Non-pigmented ciliary epithelial cell (primary cell): ENCODE measurements around the gene TARBP2.
"Not testable (repeated sequence)": the region's sequence is repeated elsewhere in the genome, so short reads cannot be mapped to it uniquely, and the experiment has no call there.

ENCODE experiments used
- DNase-seq: peaks from one replicate; pipeline ENCODE4 v3.0.0-alpha.2; 2010; ENCODE audit warnings: low read depth

Gene TARBP2

DNA sequence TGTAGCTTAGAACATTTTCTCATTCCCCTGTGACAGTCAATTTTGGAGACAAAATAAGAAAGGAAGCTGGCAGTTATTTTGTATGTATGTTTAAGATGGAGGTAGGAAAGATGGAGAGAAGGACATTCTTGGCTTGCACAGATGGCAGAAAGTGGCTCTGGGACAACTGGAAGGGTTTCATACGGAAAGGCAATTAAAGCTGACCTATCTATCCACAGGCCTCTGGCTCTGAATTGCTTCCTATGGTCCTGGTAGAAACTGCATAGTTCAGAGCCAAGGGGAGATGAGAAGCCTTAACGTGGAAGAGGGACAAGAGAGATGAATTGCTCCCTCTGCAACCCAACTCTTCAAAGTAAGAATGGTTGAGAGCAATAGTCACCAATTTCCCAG lies 14.2 kb downstream of the TARBP2 start:
- no peak for DNase-seq

DNA sequence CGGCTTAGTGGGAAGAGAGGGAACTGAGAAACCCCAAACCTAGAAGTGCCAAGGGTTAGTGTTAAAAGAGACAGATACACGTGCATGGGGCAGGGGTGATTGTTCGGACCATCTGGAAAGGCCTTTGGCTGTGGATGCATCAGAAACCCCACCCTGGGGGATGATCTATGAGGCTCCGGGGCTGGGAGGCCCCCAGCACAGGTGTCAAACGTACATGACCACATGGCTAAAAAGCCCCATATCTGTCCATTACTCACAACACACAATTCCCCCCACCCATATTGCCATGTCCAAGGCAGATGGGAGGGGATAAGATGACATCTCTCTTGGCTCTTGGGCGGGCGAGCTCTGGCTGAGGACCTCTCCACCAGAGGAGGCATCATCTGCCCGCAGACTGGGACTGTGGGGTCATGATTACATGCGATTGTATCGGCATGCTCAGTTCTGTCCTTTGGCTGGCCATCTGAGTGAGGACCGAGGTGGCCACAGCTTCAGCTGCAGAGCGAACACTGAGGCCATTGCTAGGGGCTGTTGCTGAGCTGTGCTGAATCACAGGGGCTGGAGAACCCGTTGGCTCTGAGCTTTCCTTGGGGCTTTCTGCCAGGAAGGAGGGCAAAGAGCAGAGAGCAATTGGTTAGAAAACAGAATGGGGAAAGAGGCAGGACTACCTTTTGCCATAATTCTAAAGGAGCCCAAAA lies 15.8 kb downstream of the TARBP2 start:
- no peak for DNase-seq

DNA sequence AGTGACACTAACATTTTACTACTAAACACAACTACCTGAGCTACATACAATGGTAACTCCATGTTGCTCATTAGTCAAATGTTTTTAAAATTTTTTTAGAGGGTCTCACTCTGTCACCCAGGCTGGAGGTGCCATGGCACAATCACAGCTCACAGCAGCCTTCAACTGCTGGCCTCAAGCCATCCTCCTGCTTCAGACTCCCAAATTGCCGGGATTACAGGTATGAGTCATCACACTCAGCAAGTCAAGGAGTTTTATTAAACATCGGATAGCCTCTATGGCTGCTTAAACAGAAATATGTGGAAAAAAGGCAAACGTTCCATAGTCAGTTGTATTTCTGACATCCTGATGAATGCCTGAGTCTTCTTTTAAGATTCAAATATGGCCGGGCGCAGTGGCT lies 17.3 kb downstream of the TARBP2 start:
- DNase-seq, result no peak

DNA sequence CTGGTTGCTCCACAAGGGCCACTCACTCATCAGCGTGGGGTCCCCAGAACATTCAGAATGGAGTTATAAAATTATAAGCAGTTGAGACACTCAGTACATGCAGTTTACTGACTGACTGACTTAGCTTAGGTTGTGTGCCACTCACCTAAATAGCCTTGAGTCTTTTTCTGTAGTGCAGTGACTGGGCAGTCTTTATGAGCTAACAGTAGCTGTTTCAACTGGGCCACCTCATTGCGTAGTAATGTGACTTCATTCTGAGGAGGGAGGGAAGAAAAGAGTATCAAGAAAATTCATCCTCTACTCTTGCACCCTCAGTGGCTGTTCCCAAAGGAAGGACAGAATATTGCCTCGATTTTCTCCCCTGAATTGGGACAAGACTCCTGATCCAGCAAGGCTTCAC lies 22.0 kb downstream of the TARBP2 start:
- DNase-seq, result no peak

DNA sequence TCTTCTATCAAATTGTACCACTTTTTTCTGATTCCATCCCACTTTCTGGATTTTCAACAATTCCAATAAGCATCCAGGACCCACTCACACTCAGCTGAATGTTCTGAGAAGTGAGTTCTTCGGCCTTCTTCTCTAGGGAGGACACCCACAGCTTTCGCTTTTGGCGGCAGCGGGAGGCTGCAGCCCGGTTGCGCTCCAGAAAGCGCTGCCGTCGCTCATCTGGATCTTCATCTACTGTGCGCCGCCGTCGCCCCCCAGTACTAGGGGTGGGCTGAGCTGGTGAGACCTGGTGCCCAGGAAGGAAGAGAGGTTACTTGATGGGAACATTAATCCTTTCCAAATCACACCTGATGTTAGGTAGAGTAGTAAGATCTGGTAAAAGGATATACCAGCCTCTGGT lies 23.4 kb downstream of the TARBP2 start:
- no peak for DNase-seq

DNA sequence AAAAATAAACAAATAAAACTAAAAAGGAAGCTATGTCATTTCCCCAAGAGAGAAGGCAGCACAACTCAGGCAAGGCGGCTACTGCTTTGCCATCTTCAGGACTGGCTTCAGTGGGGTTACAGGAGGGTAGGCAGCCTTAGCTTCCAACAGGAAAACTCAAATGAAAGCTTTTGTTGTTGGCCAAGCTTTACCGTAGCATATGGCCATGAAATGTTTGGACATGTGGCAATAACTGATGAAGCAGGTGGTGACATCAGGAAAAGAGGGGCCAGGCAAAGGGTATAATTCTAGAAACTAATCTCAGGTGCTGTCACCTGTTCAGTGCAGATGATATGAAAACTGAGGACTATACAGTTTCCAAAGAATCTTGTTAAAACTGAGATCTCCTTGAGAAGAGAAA lies 29.0 kb downstream of the TARBP2 start:
- no peak for DNase-seq

DNA sequence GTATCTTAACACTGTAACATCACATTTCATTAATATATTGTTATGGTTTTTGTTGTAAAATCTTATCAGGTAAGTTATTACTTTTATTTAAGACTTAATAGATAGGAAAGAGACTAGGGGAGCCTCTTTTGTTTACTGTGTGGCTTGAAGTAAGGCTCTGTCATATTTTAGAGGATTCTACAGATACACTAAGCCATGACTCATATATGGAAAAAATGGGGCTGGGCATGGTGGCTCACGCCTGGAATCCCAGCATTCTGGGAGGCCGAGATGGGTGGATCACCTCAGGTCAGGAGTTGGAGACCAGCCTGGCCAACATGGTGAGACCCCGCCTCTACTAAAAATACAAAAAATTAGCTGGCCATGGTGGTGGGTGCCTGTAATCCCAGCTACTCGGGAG lies 29.8 kb downstream of the TARBP2 start:
- no peak for DNase-seq

DNA sequence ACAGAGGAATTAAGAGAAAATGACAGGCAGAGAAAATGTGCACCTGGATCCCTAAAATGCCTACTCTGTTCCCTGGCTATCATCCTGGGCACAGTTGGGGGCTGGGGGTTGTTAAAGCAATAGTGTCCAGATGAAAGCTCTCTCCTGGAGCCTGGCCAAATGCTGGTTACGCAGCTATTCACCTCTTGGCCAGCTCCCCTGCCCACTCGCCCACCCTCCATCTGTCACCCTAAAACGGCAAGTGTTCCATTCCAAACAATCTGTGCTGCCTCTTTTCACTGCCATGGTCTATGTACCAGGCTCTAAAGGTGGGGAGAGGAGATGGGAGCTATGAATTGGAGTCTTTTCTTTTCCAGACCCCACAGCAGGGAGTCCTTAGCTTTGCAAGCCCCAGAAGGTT lies 30.9 kb downstream of the TARBP2 start:
- no peak for DNase-seq

DNA sequence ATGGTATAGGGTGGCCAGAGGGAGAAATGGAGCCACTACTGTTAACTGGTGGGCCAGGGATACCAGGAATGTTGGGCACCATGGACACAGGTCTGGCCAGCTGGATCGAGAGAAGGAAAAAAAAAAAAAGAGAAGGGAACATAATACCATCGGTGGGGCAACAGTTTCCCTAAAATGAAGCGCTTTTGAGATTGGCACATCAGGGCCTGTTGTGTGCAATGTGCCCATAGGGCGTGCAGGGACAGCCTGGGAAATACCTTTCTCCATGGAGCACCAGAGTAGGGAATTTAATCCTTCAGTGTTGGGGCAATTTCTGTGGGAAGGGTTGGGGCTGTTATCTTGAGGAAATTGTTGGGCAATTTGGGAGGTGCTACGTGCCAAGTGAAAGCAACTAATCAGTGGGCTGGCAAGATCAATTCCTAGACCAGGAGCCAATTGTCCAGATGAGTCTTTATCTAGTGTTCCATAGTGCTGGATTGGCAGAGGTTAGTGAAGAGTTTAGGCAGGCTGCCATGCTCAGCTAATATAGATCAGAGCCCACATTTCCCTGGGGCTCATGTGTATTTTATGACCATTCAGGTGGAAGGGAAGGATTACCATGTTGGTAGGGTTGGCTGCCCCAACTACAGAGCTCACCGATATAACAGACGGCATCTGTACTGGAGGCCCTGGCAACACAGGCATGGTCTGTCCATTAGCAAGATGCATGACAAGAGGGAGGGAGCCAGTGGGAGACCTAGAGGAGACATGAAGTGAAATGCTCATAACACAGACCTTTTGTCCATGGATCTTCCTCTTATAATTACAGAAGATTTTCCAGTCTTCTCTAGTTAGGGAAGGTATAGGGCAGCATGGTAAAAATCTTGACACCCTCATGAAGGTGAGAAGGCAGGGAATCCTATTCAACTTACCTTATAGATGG lies 31.7 kb downstream of the TARBP2 start:
- DNase-seq, result no peak

DNA sequence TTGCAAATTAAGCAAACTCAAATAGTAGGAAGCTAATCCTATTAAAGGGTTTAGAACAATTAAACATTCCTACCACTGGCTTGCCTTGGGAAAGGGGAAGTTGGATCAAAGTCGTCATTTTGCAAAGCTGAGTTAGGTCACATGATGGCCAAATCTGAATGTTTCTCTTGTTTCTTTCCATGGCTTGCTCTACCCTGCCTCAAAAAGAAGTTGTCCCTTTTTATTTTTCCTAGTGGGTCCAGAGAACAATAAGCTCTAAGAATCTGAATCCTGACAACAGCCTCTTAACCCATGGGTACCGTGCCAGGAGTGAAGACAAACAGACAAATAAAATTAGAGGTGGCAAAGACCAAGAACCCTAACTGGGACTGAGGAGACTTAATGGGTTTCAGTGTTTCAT lies 32.4 kb downstream of the TARBP2 start:
- no peak for DNase-seq

DNA sequence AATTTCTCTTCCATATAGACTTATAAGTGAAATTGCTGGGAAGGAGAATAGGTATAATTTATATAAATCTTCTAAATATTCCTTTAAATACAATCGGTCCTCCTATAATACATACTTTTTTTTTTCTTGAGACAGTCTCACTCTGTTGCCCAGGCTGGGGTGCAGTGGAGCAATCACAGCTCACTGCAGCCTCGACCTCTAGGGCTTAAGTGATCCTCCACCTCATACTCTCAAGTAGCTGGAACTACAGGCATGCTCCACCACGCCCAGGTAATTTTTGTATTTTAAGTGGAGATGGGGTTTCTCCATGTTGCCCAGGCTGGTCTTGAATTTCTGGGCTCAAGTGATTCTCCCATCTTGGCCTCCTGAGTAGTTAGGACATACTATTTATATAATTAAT lies 35.9 kb downstream of the TARBP2 start:
- no peak for DNase-seq

DNA sequence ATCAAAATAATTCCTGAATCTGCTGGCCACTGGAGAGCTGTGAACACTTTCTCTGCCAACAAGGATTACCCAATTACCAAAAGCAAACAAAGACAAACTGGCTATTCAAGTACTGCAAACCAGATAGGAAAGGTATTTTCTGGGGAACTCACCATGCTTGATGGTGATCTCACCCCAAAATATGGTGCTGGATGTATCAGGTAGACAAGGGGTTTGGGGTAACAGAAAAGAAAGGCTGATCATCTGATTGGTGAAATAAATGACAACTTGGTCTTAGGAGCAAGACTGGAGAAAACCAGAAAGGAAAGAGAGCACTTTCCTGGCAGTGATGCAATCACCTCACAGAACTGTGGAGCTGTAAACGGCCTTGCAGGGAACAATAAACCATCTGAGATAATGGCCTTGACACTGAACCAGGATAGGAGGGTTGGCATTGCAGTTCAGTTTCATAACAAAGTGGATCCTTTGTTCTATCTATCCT lies 37.2 kb downstream of the TARBP2 start:
- DNase-seq, result no peak

DNA sequence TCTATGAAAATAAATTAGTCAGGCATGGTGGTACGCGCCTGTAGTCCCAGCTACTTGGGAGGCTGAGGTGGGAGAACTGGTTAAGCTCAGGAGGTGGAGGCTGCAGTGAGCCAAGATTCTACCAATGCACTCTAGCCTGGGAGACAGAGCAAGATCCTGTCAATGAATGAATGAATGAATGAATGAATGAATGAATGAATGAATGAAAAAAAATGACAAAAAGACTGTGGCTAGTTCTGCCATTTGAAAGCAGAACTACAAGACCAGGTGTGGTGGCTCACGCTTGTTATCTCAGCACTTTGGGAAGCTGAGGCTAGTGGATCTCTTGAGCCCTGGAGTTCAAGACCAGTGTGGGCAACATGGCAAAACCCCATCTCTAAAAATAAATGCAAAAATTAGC lies 38.4 kb downstream of the TARBP2 start:
- DNase-seq, result no peak

DNA sequence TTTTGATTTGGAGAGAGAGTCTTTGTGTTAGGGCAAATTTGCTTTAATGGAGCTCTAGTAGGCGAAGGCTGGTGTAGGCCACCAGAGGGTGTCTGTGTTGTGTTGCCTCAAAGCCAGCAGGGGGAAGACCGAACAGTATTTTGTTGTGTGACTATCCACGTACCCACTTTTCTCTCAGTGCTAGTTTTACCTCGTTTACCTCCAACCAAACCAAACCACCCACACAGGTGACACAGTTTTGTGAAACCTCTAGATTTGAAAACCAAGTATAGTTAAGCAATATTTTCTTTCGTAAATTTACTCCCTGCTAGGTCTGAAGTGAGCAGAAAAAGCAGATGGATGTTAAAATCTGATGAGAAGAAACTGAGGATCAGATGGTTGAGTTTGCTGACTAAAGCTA lies 42.5 kb downstream of the TARBP2 start:
- DNase-seq, result peak; percentile 40

DNA sequence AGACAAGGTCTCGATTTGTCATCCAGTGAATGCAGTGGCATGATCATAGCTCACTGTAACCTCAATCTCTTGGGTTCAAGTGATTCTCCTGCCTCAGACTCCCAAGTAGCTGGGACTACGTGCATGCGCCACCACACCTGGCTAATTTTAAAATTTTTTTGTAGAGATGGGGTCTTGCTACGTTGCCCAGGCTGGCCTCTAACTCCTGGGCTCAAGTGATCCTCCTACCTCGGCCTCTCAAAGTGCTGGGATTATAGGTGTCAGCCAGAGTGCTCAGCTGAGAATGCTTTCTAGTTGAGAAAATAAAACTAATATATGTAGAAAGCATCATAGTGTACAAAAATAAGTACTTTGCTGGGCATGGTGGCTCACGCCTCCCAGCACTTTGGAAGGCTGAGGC lies 47.3 kb downstream of the TARBP2 start:
- DNase-seq, result not testable (repeated sequence)

DNA sequence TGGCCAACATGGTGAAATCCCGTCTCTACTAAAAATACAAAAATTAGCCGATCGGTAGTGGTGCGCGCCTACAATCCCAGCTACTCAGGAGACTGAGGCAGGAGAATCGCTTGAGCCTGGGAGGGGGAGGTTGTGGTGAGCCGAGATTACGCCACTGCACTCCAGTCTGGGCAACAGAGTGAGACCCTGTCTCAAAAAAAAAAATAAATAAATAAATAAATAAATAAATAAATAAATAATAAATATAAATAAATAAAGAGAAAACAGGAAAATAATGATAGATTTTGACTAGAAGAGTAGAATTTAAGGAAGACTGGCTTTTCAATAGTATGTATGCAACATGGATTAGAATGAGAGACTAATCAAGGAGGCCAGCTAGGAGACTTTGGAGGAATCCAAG lies 49.0 kb downstream of the TARBP2 start:
- not testable (repeated sequence) for DNase-seq

DNA sequence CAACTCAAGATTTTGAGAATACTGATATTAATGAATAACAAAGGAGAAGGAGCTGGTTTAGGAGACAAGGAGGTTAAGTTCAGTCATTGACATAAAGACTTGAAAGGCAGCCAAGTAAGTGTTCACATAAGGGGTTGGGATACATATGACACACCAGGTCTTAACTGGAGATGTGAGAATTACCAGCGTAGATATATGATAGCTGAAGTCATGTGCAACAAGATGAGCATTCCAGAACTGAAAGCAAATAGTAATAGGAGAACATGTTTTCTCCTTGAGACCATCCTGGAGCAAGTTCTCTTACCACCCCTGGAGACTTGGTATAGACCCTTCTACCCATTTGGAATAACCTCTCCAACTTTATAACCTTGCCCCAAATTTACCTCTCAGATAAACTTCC lies 49.5 kb downstream of the TARBP2 start:
- peak; percentile 41 for DNase-seq

DNA sequence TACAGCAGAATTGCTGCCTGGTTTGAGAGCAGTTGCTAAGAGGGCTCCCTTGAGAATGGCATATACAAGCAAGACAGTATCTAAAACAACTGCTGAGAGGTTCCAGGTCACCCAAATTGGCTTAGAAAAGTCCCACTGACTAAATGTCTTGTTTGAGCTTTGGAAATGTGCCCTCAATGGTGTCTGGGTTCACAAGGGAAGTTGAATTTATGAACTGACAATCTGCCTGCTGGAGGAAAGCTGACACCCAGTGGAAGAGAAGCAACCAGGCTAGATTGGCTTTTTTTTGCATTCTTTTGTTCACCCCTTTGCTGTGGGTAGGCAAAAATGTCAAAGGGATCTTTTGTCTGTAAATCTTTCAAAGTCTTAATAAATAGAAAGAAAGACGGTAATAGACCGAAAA lies 50.8 kb downstream of the TARBP2 start:
- no peak for DNase-seq

DNA sequence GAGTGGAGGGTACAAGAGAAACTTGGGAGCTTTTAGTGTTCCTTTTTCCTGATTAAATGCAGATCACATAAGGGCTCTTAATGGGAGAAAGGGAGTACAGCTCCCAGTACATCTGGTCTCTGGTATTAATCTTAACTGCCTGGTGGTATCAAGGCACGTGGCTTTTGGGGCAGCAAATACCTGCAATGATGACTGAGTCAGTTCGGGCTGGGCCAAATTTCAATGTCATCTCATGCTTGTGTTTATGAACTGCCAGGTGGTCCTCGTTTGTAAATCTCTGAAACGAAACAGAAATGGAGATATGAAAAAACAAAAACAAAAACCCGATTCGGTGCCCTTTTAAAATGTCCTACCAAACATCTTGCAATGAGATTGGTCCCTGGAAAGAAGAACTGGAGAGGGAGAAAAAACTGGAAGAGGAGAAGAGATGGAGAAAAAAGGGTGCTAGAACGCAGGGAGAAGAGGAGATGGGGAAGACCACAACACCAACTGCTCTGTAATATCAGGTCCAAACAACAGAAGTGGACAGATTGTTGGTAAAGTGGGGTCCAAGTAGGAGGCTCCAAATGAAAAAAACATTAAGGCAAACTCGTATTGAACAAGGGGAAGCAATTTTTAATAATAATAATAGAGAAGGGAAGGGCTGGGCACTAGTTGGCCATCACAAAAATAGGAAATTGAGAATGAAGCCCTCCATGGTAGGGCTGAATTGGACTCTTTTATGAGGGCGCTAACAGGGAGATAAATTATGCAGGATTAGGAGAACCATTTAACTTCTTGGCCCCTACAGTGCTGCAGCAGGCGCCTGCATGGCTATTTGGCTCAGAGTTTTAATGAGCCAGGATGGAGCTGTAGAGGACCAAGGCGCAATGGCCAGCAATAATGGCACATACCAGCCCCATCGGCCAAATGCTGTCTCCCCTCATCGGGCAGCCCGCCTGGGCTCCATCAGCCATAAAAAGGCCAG lies 51.6 kb downstream of the TARBP2 start:
- no peak for DNase-seq
